Measurements from ENCODE around the gene CREB3L1. TPM values are rescaled to one million over a fixed set of nuclear protein-coding genes. Genes with fewer than 3 reads are reported as not detected.
A peak's percentile ranks its signal among the peaks of the same experiment; 100 is the strongest.

Gene CREB3L1
- total and polyA plus RNA-seq, 7 donors, result 0.66 to 63.1 (median 7.2) TPM

DNA sequence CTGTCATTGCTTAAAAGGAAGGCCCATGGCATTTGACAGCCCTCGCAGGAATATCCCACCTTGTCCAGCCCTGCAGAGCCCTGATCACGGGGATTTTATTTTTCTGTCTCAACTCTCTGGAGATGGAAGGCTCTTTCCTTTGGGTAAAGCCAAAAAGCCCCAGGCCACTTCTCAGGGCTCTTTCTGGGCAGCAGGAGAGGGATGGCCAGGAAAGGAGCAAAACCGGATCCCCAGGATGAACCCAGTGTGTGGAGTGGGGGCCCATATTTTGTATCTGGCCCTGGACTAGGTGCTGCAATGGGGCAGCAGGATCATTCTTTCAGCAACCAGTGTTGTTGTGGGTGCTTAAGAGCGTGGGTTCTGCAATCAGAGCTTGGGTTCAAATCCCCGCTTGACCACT lies 11.0 kb downstream of the CREB3L1 start:
- DNase-seq, result no peak
- H3K27ac ChIP-seq, result no peak overlapping the region
- no peak overlapping the region for H3K4me3 ChIP-seq
- no peaks in the 10 kb centered on the region for H3K27me3 ChIP-seq
- WGBS, 2 donors, result 85 to 96% methylated on average over 5 of the region's 5 CpGs
- peaks cover 0 to 40% (median 33%) of the 10 kb centered on the region in 4 donors for H3K4me1 ChIP-seq
- no peak for TF ChIP-seq POLR2A (IDR thresholded peaks at IDR 0.05)
- TF ChIP-seq POLR2AphosphoS5 (IDR thresholded peaks at IDR 0.05), result no peak
- TF ChIP-seq, protein P1, sequence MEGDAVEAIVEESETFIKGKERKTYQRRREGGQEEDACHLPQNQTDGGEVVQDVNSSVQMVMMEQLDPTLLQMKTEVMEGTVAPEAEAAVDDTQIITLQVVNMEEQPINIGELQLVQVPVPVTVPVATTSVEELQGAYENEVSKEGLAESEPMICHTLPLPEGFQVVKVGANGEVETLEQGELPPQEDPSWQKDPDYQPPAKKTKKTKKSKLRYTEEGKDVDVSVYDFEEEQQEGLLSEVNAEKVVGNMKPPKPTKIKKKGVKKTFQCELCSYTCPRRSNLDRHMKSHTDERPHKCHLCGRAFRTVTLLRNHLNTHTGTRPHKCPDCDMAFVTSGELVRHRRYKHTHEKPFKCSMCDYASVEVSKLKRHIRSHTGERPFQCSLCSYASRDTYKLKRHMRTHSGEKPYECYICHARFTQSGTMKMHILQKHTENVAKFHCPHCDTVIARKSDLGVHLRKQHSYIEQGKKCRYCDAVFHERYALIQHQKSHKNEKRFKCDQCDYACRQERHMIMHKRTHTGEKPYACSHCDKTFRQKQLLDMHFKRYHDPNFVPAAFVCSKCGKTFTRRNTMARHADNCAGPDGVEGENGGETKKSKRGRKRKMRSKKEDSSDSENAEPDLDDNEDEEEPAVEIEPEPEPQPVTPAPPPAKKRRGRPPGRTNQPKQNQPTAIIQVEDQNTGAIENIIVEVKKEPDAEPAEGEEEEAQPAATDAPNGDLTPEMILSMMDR (IDR thresholded peaks at IDR 0.05), result no peak
- no peak for TF ChIP-seq EP300 (IDR thresholded peaks at IDR 0.05)
- intact Hi-C loops (cut with DNase I), result no loop called here
- no peaks in the 10 kb centered on the region for H3K36me3 ChIP-seq
- H3K9me3 ChIP-seq, result no peaks in the 10 kb centered on the region

DNA sequence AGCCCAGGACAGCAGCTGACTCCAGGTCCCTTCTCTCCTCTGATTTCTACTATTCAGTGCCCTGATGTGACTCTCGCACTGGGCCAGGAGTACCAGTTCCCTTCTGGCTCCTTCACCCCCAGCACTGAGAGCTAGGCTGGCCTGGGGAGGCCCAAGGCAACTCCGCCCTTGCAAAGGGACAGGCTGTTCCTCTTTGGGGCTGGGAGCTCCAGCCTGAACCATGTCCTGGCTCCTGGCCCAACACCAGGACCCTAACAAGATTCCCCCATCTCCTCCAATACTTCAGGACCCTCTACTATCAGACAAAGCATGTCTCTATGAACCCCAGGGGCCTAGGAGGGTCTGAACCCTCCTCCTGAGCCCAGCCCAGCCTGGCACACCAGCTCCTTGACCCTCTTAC lies 12.5 kb downstream of the CREB3L1 start:
- H3K36me3 ChIP-seq, result no peaks in the 10 kb centered on the region
- TF ChIP-seq, protein P1 (IDR thresholded peaks at IDR 0.05), result no peak
- TF ChIP-seq EP300 (IDR thresholded peaks at IDR 0.05) (no peak), POLR2A (IDR thresholded peaks at IDR 0.05) (no peak), POLR2AphosphoS5 (IDR thresholded peaks at IDR 0.05) (no peak)
- WGBS, 2 donors, result 84 to 89% methylated on average over 2 of the region's 2 CpGs
- peak overlapping the region in 3 of 4 donors; percentile 34 to 75 (median 69) for H3K27ac ChIP-seq
- no peak for DNase-seq
- intact Hi-C loops (cut with DNase I), result loop anchor here (10.0 kb wide), 1 partner anchor 325 kb away; no protein-coding TSS in a partner anchor
- H3K4me1 ChIP-seq, result peaks cover 0 to 47% (median 42%) of the 10 kb centered on the region in 4 donors
- H3K27me3 ChIP-seq, result no peaks in the 10 kb centered on the region
- H3K4me3 ChIP-seq, result no peak overlapping the region
- no peaks in the 10 kb centered on the region for H3K9me3 ChIP-seq

DNA sequence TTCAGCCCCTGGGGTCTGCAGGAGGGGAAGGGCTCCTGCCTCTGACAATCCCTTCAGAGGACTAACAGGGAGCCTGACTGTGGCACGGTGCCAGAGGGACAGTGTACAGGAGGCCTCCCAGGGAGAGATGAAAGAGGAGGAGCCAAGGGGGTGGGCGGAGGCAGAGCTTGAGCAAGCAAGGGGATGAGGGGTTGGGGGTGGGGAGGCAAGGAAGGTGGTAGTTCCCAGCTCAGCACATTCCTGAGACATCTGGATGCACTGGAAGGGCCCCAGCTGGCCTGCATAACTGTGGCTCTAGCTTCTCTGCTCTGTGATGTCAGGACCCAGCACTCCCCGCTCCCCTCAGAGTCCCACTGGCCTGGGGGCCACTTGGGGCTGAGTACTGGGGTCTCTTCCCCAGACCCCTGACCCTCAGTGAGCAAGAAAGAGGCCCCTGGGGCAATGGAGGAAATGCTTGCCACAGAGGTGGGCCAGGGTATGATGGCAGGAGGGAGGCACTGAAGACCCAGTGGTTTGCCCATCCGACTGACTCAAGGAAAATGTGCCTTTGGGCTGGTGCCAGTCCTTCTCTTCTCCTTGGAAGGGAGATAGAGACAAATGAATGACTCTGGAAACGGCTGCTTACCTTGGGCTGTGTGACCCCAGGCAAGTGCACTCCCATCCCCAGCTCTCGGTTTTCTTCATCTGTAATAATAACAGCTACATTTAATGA lies 13.3 kb downstream of the CREB3L1 start:
- Histone ChIP-seq H3K36me3 (no peaks in the 10 kb centered on the region), H3K9me3 (no peaks in the 10 kb centered on the region), H3K27ac (peak overlapping the region; percentile 62 to 75 (median 72)), H3K27me3 (no peaks in the 10 kb centered on the region), H3K4me1 (peaks cover 0 to 46% (median 44%) of the 10 kb centered on the region in 4 donors), H3K4me3 (no peak overlapping the region)
- TF ChIP-seq POLR2AphosphoS5 (IDR thresholded peaks at IDR 0.05) (peak in 1 of 4 donors; percentile 38), POLR2A (IDR thresholded peaks at IDR 0.05) (no peak)
- DNase-seq, result peak; percentile 97
- WGBS, 2 donors, result 59 to 72% methylated on average over 6 of the region's 6 CpGs
- intact Hi-C loops (cut with DNase I), result loop anchor here (10.0 kb wide), 1 partner anchor 326 kb away; no protein-coding TSS in a partner anchor

DNA sequence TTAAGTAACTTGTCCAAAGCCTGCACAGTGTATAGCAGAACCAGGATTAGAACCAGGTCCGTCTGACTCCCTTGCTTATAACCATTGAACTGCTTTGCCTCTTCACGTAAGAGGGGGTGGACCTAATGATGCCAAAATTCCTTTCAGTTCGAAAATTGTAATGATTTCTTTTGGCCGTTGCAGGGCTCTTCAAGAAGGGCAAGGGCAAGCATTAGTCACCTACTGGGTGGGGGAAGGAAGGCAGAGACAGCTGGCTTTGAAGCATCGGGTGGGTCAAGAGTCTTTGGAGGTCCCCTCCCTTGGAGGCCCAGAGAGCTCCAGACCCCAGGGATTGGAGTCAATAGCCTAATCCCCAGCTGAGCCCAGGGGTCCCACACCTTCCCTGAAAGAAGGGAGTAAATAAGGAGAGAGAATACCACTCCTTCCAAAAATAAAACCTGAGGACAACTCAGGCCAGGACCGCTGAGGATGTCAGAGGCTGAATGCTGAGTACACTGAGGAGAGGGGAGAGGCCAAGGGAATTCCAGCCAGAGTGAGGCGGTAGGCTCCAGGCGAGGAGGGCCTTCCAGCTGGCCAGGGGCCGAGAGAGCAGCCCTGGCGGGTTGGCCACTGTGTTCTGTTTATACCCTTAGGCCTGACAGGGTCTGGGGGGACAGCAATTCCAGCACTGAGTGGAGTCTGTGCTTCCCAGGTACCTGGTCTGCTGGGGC lies 14.1 kb downstream of the CREB3L1 start:
- WGBS, 2 donors, result 73 to 74% methylated on average over 10 of the region's 10 CpGs
- Histone ChIP-seq H3K27ac (peak overlapping the region; percentile 62 to 75 (median 72)), H3K27me3 (no peaks in the 10 kb centered on the region), H3K36me3 (no peaks in the 10 kb centered on the region), H3K4me1 (peaks cover 0 to 53% (median 49%) of the 10 kb centered on the region in 4 donors), H3K9me3 (no peaks in the 10 kb centered on the region), H3K4me3 (no peak overlapping the region)
- intact Hi-C loops (cut with DNase I), result loop anchor here (10.0 kb wide), 1 partner anchor 327 kb away; no protein-coding TSS in a partner anchor
- DNase-seq, result peak; percentile 83
- no peak for TF ChIP-seq POLR2A (IDR thresholded peaks at IDR 0.05)
- peak in 1 of 4 donors; percentile 33 for TF ChIP-seq POLR2AphosphoS5 (IDR thresholded peaks at IDR 0.05)

DNA sequence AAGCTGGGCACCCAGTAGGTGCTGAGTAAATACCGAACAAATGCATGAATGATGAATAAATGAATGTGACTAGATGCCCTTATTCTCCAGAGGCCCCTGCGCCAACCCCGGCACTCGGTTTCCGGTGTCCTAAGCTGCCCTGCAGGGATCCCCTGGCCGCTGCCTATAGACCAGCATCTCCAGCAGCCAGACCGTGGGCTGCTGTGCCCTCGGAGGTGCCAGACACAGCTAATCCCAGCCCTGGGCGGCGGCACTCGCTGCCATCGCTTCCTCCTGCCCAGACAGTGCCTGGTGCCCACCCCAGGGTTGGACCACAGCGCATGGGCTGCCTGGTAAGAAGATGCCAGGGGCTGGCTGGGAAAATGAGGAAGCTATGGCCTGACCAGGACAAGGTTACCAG lies 15.6 kb downstream of the CREB3L1 start:
- no peak for DNase-seq
- H3K4me3 ChIP-seq, result no peak overlapping the region
- no peaks in the 10 kb centered on the region for H3K36me3 ChIP-seq
- peaks cover 0 to 63% (median 58%) of the 10 kb centered on the region in 4 donors for H3K4me1 ChIP-seq
- H3K27me3 ChIP-seq, result no peaks in the 10 kb centered on the region
- TF ChIP-seq, protein P1 (IDR thresholded peaks at IDR 0.05), result no peak
- TF ChIP-seq EP300 (IDR thresholded peaks at IDR 0.05) (no peak), POLR2A (IDR thresholded peaks at IDR 0.05) (no peak), POLR2AphosphoS5 (IDR thresholded peaks at IDR 0.05) (no peak)
- intact Hi-C loops (cut with DNase I), result loop anchor here (10.0 kb wide), 1 partner anchor 328 kb away; no protein-coding TSS in a partner anchor
- no peaks in the 10 kb centered on the region for H3K9me3 ChIP-seq
- peak overlapping the region in 1 of 4 donors; percentile 75 for H3K27ac ChIP-seq
- 92 to 93% methylated on average over 13 of the region's 13 CpGs for WGBS, 2 donors

All from sigmoid colon (tissue), 7 donors.